NOMO-1 (cell line): ENCODE data around the gene TEAD4.
A peak's percentile ranks its signal among the peaks of the same experiment; 100 is the strongest.

ENCODE experiments used
- DNase-seq, 2 experiments: peaks; one replicate each; lab custom pipeline; 2025; ENCODE audit not compliant: unreplicated experiment in 2 of 2; lab: John Stamatoyannopoulos, UW

TEAD4 gene

DNA sequence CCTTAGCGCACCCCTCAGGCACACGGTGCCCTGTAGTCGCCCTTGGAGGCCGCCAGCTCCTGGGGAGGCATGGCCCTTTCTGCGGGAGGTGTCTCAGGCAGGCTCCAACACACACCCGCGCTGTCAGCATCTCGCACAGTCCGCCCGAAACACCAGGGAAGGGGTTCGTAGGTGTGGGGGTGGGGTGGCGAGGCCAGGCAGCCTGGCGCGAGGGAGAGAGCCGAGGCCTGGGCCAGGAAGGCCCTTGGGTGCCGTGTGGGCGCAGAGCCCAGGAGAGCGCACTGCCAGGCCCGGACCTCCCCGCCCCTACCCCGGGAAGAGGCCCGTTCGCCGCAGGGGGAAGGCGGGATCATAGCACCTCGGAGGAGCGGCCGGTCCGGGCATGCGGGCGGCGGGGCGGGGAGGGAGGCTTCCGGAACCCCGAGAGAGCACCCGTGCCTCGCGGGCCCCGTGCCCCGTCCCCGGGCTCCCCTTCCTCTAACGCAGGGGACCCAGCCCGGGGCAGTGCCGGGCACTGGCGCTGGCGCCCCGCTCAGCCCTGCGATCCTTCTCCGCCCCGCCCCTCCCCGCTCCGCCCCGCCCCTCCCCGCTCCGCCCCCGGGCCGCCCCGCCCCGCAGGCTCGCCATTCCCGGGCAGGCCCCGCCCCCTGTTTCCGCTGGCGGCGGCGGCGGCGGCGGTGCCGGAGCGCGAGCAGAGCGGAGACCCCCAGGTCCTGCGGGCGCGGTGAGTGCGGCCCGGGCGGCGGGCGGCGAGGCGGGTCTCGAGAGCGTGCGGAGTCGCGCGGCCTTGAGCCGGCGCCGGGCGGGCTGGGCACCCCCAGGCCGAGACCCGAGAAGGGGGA is 117.8 kb downstream of the TEAD4 start, which contains the start of gene TSPAN9:
TSPAN9 (plus strand) TSS at position 650 of the 842 bp plus-strand sequence. CDS start 123,815 bp downstream, outside the sequence.
- DNase-seq: peak; percentile 13 to 16

DNA sequence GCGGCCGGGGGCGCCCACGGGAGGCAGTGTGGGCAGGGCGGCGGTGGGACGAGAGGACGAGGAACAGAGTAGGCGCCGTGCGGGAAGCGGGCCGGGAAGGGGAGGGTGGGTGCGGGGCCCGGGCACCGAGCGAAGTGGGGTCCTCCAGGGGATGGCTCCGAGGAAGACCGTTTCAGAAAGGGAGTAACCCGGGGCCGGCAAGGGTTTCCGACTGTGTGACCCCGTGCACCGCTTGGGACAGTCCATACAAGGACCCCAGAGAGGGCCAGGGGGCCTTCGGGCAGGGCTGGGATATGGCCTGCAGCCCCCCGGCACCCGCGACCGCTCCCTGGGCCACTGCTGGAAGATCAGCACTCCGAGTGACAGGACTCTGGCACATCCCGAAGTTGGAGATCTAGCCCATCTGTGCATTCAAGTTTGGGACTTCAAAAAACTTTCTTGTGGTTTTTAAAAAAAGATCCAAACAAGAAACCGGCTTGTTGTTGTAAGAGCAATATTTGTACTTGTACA is 118.4 kb downstream of the TEAD4 start:
- no peak for DNase-seq

DNA sequence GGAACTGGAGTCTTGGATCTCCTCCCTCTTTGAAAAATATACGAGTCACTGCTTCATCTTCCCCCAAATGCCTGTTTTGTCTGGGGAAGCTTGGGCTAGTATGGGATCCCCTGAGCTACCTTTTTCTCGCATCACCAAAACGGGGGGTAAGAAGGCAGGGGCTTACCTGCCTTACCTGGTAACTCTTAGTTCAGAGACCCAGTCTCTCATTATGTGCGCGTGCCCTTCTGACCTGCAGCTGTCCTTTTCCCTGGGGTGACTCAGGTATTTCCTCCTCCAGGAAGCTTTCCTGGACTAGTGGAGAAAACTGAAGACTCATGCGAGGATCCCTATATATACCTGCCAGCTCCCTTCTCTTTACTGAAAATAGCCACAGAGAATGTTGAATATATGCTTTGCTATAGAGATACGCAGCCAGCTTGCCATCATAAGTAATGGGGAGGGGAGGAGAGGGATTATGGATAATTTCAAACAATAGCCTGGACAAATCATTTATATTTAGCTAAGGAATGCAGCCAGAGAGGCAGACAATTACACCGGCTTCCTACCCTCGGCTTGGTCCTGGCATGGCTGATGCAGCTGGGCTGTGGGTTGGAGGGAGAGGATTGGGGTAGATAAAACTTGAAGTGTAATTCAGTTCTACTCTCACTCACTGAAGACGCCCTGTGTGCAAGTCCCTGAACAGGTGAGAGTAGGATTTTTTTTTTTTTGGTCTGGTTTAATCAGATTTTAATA is 119.1 kb downstream of the TEAD4 start:
- DNase-seq: no peak

DNA sequence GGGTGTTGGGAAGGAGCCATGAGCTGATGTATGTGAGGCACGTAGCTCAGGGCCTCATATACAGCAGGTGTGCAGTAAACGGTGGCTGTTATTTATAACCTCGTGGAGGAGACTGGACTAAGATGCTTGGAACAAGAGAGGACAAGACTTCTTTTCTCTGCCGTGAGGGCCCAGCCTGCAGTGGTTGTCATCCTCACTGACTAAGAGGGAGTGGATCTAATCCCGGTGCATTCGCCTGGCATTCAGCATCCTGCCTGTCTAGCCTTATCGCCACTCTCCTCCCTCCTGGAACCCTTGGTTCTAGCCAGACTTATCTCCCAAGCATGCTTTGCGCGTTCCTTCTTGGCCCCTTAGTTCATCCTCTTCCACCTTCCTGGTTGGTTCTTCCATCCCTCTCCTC is 121.9 kb downstream of the TEAD4 start:
- no peak for DNase-seq

DNA sequence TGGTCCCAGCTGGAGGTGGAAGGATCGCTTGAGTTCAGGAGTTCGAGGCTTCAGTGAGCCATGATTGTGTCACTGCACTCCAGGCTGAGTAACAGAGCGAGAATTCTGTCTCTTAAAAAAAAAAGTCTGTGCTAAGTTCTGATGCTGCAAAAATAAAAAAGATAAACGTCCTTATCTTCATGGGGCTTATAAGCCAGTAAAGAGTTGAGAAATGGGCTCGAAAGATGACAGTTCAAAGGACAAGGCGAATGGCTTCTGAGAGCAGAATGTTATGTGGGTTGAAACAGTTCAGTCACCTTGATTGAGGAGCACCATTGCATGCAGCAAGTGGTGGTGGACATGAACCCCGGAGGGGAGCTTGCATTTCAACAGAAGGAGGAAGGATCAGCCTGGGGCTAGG is 122.7 kb downstream of the TEAD4 start:
- DNase-seq: no peak

DNA sequence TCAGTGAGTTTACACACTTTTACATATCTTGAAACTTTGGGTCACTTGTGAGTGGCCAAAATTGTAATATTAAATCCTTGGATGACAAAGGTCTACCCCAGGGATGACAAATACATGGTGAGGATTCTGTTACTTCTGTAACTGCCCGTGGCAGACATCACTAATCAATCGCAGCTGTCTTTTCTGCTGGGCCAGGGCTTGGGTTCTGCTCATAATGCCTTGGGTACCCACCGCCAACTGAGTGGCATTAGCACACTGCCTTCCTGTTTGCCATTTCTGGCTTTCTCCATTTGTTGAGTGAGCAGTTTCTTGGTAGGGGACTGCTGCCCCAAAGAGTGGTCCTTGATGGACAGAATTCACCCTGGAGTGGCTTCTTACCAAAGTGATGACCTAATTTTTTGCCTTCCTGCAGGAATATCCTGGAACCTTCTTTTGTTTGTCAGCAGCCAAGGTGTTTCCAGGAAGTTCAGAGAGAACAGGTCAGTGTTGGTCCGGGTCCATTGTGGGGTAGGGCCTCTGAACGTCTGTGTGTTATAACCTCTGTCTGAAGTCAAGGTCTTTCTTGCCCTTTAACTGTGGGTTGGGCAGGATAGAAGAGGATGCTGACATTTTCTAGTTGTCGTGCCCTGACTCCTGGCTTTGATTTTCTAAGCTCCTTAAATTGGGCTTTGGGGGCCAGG is 124.2 kb downstream of the TEAD4 start:
- DNase-seq: no peak

DNA sequence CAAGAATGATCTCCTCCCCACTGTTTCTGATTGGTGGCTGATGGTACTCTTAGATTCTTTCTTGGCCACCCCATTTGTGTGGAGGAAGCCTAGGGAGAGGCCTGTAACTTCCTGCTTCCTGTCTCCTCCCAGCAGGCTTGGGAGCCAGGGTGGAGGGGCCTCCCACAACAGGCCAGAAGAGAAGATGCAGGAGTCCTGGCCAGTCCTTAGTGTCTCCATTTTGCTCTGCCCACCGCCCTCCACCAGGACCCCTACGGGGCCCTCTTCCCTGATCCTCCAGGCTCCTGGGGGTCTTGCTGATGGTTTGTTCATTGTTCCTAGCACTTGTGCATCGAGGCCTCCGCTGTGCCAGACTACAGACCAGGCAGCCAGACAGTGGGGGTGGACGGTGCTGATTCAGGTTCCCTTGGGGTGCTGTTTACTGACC is 124.7 kb downstream of the TEAD4 start:
- DNase-seq: no peak

DNA sequence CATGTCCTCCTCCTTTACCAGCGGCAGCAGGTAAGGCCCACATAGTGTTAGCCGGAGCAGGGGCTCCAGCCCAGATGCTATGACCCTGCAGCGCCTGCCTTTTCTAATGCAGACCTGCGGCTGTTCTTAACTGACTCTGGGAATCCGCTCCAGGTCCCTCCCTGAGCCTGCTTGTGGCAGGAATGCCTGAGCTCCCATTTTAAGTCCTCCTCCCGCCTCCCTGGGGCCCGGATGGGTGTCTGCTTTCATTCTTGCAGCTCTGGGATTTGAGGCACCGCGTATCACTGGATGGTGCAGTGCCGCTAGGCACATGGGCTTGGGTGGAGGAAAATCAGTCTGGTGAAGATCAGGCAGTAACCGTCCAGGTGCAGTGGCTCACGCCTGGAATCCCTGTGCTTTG is 125.5 kb downstream of the TEAD4 start:
- no peak for DNase-seq

DNA sequence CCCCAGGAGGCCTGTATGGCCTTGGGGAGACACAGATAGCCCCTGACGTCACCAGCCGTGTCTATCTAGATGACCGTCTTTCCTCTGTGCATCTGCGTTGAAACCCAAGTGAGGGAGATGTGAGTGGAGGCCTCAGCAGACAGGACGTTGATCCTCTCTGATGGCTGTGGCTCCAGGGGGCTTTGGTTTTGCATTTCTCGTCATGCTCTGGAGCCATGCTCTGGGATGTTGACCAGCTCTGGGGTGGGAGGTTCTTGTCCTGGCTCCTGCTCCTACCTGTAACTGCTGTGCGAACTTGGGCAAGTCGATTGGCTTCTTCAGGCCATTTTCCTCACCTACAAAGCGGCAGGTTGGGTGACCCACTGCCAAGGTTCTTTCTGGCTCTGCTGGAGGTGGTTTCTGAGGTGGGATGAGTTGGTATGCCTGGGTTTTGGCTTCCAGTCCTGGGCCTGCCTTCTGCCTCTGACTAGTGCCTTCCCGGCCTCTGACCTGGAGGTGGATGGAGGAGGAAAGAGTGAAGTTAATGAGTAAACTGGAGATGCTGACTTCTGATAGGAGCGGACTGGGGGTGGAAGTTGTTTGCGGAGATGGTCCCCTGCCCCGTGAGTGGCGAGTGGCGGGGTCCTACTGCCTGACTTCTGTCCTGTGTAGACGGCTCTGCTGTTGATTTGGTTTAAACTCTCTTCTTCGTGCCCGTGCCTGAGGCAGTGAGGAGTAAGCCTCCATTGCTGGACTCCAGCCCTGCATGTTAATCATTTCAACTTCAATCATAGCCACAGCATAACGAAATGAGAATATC is 126.3 kb downstream of the TEAD4 start:
- DNase-seq: no peak

DNA sequence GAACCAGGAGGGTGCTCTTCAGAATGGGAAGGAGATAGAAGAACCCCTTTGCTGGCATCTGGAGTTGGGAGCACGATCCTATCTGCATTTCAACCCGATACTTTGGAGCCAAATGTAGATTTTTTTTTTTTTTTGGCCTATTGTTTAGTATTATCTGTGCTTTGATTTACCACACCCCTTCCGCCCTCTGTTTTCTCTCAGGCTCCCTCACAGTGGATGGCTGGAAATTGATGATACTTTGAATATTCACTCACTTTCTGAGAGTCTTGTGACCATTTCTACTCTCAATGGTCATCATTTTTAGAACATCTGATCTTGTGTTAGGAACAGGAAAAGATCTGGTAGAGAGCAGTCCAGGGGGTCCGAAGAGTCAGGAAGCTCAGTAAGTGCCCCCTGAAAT is 127.0 kb downstream of the TEAD4 start:
- no peak for DNase-seq

DNA sequence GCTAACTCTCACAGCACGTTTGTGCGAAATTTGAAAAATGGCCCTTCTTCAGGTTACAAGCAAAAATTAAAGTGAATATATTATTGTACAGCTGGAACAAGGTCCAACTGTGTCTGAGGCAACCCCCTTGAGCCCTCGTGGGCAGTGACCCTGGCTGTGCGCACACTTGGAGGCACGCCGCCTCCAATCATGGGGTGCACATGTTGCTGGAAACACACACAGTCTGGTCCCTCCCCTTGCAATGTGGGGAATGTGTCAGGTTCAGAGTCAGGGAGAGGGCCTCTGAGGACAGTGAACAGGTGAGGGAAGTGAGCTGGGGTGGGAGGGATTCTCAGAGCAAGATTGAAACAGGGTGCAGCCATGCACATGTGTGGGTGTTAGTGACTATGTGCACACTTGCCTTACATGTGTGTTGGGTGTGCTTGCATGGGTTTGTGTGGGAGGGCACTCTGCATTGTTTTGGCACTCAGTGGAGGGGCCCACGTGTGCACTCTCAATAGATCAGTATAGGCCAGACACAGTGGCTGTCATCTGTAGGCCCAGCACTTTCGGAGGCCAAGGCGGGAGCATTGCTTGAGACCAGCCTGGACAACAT is 127.6 kb downstream of the TEAD4 start:
- DNase-seq: no peak

DNA sequence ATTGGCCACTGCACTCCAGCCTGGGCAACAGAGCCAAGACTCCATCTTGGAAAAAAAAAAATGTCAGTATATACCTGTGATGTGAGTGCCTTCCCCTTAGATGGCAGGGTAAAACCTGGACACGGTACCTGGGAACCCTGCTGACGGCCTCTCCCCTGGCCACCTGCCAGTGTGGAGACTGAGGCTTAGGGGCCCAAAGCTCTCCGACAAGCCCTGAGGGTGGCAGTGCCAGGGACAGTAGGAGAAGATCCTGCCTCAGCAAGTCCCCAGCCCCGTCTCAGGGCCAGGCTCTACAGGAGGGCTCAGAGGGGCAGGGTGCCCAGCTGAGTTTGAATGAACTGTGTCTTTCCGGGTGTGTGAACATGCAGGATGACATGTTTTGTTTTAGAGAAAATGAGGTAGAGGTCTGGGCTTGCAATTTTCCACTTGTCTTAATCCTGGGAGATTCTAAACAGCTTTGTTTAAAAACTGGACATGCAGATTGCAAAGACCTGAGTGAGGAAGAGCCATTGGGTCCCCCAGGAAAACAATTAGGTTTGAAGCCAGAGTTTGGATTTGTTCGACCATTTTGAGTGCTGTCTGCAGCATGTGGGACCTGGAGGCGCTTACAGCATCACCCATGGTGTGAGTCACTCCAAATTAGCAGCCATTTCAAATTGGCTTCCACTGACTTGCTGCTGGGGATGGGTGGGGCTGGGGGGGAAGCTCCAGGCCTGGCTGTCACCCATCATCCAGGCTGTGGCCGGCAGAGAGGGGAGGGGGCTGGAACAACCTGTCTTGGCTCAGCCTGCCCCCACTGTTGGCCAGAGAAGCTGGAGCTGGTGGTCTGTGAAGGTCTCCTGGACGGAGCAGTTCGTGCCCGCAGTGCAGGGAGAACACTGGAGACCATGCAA is 128.8 kb downstream of the TEAD4 start:
- DNase-seq: no peak

DNA sequence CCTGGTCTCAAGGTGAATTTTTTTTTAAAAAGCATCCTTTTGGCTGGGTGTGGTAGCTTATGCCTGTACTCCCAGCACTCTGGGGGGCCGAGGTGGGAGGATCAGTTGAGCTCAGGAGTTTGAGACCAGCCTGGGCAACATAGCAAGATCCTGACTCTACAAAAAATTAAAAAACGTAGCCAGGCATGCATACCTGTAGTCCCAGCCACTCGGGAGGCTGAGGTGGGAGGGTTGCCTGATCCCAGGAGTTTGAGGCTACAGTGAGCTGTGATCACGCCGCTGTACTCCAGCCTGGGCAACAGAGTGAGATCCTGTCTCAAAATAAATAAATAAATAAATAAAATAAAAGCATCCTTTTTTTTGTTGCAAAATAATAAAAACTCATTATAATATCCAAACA is 130.4 kb downstream of the TEAD4 start:
- DNase-seq: no peak
